Naive thymus-derived CD8-positive, alpha-beta T cell (primary cell): ENCODE data around the gene NOA1. TPM values are rescaled to one million over a fixed set of nuclear protein-coding genes. Genes with fewer than 3 reads are reported as not detected.
A peak's percentile ranks its signal among the peaks of the same experiment; 100 is the strongest.
"Not testable (repeated sequence)": the region's sequence is repeated elsewhere in the genome, so short reads cannot be mapped to it uniquely, and the experiment has no call there.

Experiments
- ATAC-seq, 2 donors: fragments of 150-1000 bp; cut with Tn5 transposase in 1 of 2; sonication (Bioruptor Pico), chemical (Tn5 transposase) in 1 of 2; 1 replicate in 1 of 2; 2 replicates in 1 of 2; pipeline ENCODE4 v1.10.0; 2021; ENCODE audit warnings: mild to moderate bottlenecking in 2 of 2, moderate library complexity in 2 of 2
- POLR2A ChIA-PET: fragments of 350-600 bp; sonication (Branson Sonifier 250); formaldehyde crosslinking; loops from one replicate; lab custom pipeline; 2021; ENCODE audit warnings: antibody characterized with exemption; lab: Charles Lee
- DNase-seq, 10 donors: peaks; one replicate each; pipeline versions ENCODE4 v3.0.0 to v3.0.0-alpha.2; 2020 to 2022
- H3K27ac Mint-ChIP-seq, 10 donors: one replicate each; pipeline ENCODE4 v1.8.0; 2020 to 2022; ENCODE audit warnings: mild to moderate bottlenecking in 10 of 10, mixed read lengths in 10 of 10, moderate library complexity in 4 of 10, inconsistent platforms in 1 of 10
- H3K27me3 Mint-ChIP-seq, 5 donors: one replicate each; pipeline ENCODE4 v1.8.0; 2021 to 2022; ENCODE audit warnings: mixed read lengths in 5 of 5
- H3K36me3 Mint-ChIP-seq, 3 donors: one replicate each; pipeline ENCODE4 v1.8.0; 2020 to 2022; ENCODE audit warnings: mixed read lengths in 3 of 3, mild to moderate bottlenecking in 2 of 3, inconsistent platforms in 1 of 3
- H3K4me1 Mint-ChIP-seq, 4 donors: one replicate each; pipeline ENCODE4 v1.8.0; 2021 to 2022; ENCODE audit warnings: mixed read lengths in 4 of 4
- H3K4me3 Mint-ChIP-seq, 10 donors: one replicate each; pipeline ENCODE4 v1.8.0; 2020 to 2022; ENCODE audit warnings: mild to moderate bottlenecking in 10 of 10, mixed read lengths in 10 of 10, moderate library complexity in 6 of 10, inconsistent platforms in 1 of 10
- H3K9me3 Mint-ChIP-seq, 9 donors: one replicate each; pipeline ENCODE4 v1.8.0; 2020 to 2022; ENCODE audit warnings: mixed read lengths in 9 of 9, mild to moderate bottlenecking in 3 of 9, inconsistent platforms in 1 of 9, moderate library complexity in 1 of 9
- polyA plus RNA-seq, 3 donors: library from polyadenylated mRNA; unstranded; fragments of 300-500 nt; fragmentation: Illumina TruSeq; gene quantifications; one replicate each; pipeline ENCODE4 v1.2.3, GENCODE V29; 2021
- total RNA-seq, 8 experiments: library from RNA in 2 of 8; stranded (reverse) in 2 of 8; gene quantifications; one replicate each; pipeline ENCODE4 v1.2.3 and lab custom pipeline; 2021 to 2026

NOA1 gene
- total and polyA plus RNA-seq, 5 experiments from 2014 or later = 17.8 to 24.6 (median 21.5) TPM

DNA sequence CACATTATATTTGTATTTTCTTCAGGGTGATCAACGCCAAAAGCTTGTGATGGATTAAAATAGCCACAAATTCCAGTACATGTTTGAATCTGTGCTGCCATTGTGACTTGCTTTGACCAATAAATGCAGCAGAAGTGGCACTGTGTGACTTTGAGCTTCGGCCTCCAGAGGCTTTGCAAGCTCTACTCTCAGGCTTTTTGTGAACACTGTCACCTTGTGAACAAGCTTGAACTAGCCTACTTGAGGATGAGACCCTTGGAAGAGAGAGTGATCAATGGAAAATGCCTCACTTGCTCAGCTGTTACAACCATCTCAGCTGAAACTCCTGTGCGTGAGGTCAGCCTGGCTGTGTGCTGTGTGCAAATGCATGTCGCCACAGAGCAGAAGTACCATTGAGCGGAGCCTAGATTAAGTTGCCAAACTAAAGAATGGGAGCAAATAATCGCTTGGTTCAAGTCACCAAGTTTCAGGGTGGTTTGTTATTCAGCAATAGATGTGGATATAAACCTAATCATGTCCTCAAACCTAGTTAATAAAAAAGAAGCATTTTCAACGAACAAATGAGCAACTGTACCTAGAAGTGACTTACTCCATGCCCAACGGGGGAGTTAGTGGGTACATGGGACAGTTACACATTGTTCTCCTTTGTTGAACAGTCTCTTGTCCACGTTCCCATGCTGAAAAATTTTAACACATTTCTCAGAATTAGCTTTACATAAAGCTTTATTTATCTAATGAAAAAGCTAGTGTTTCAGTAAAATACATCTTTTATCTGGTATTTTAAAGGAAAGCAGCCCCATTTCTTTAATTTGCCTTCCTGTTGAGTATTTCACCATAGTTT, 23.5 kb downstream of the NOA1 start:
- Mint-ChIP-seq H3K36me3 (no peaks in the 10 kb centered on the region), H3K4me3 (no peak overlapping the region), H3K9me3 (no peaks in the 10 kb centered on the region), H3K27ac (no peak overlapping the region), H3K27me3 (no peaks in the 10 kb centered on the region), H3K4me1 (peaks cover 0 to 4% (median 0%) of the 10 kb centered on the region in 4 donors)
- DNase-seq (no peak), ATAC-seq (no peak)
- POLR2A ChIA-PET = interaction anchor here (0.5 to 0.6 kb wide), 2 partner anchors 14 to 128 kb away, joined by 3 to 4 read pairs; no protein-coding TSS in a partner anchor

DNA sequence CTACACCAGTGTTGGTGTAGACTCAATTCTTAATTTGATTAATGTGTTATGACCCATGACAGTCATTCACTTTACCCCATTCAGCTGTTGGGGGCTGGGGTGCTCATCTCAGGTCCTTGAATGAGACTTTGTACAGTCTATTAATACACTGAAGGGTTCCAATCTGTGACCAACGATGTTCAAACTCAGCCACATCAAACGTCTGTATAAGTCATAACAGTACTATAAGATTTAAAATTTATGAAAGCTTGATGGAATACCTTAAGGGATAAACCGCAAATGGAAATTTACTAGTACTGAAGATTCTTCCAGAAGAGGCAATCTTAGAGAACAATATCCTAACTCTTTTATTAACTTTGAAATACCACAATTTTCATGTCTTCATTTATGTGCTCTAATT, 36.0 kb downstream of the NOA1 start:
- Mint-ChIP-seq H3K4me1 (peaks cover 0 to 6% (median under 1%) of the 10 kb centered on the region in 4 donors), H3K4me3 (no peak overlapping the region)
- POLR2A ChIA-PET = no interaction called here

DNA sequence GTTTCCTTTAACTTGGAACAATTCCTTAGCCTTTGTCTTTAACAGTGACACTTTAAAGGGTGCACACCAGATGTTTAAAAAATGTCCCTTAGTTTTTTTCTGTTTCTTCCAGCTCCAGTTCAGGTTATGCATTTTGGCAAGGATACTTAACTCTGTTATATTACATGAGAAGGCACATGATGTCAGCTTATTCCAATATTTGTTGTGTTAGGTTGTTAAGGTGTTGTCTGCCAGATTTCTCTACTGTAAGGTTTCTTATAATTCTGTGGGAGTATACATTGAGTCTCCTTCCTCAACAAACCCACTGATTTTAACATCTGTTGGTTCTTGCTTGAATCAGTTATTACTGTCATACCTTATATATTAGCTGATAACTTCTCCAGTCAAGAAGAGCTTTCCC, 36.4 kb downstream of the NOA1 start:
- Mint-ChIP-seq H3K27ac (peak overlapping the region in 3 of 10 donors; percentile 21 to 55 (median 42)), H3K27me3 (no peaks in the 10 kb centered on the region), H3K4me1 (peaks cover 0 to 6% (median under 1%) of the 10 kb centered on the region in 4 donors), H3K9me3 (no peaks in the 10 kb centered on the region), H3K4me3 (no peak overlapping the region), H3K36me3 (peaks cover 6 to 43% (median 17%) of the 10 kb centered on the region in 3 donors)
- DNase-seq (no peak), ATAC-seq (no peak)
- POLR2A ChIA-PET = no interaction called here

More for the DNA sequence above, 36.0 kb downstream of the NOA1 start:
- peak overlapping the region in 2 of 10 donors; percentile 21 to 55 for H3K27ac Mint-ChIP-seq
- no peaks in the 10 kb centered on the region for H3K27me3 Mint-ChIP-seq
- no peak for ATAC-seq
- no peak for DNase-seq
- no peaks in the 10 kb centered on the region for H3K9me3 Mint-ChIP-seq
- peaks cover 6 to 41% (median 17%) of the 10 kb centered on the region in 3 donors for H3K36me3 Mint-ChIP-seq

DNA sequence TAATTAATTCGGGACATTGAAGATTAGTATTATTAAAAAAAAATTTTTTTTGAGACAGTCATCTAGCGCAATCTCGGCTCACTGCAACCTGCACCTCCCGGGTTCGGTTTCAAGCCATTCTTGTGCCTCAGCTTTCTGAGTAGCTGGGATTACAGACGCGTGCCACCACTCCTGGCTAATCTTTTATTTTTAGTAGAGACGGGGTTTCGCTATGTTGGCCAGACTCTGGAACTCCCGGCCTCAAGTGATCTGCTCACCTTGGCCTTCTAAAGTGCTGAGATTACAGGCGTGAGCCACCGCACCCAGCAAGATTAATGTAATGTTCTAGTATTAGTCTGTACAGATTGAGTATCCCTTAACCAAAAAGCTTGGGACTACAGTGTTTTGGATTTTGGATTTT, 37.0 kb downstream of the NOA1 start:
- Mint-ChIP-seq H3K27me3 (no peaks in the 10 kb centered on the region), H3K4me3 (no peak overlapping the region), H3K27ac (no peak overlapping the region), H3K9me3 (no peaks in the 10 kb centered on the region), H3K4me1 (peaks cover 0 to 6% (median under 1%) of the 10 kb centered on the region in 4 donors), H3K36me3 (peaks cover 6 to 47% (median 17%) of the 10 kb centered on the region in 3 donors)
- no peak for DNase-seq
- POLR2A ChIA-PET = no interaction called here
- ATAC-seq = no peak

DNA sequence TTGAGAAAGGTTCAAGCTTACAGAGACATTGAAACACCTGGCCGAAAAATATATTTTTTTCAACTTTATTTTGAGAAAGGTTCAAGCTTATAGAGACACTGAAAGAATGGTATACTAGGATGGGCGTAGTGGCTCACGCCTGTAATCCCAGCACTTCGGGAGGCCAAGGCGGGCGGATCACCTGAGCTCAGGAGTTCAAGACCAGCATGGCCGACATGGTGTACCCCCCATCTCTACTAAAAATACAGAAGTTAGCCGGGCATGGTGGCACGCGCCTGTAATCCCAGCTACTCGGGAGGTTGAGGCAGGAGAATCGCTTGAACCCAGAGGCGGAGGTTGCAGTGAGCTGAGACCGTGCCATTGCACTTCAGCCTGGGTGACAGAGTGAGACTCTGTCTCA, 37.6 kb downstream of the NOA1 start:
- H3K9me3 Mint-ChIP-seq, ATAC-seq, H3K4me1 Mint-ChIP-seq, H3K27ac Mint-ChIP-seq, DNase-seq, H3K27me3 Mint-ChIP-seq, H3K4me3 Mint-ChIP-seq: not testable (repeated sequence)
- POLR2A ChIA-PET = interaction anchor here (0.6 kb wide), 1 partner anchor 14 kb away, joined by 4 read pairs; no protein-coding TSS in a partner anchor
- peaks cover 6 to 53% (median 17%) of the 10 kb centered on the region in 3 donors for H3K36me3 Mint-ChIP-seq

DNA sequence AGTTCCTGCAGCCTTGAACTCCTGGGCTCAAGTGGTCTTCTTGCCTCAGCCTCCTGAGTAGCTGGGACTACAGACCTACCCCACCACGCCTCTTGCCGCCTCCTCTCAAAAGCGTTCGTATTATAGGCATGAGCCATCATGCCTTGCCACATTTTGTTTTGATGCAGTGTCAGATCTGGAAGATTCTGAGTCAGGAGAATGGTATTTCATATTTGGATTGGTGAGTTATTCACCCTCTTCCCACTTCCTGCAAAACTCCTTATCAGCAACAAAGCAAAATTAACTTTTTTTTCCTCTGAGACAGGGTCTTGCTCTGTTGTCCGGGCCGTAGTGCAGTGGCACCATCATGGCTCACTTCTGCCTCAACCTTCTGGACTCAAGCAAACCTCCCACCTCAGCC, 40.1 kb downstream of the NOA1 start:
- Mint-ChIP-seq H3K9me3 (no peaks in the 10 kb centered on the region), H3K36me3 (peaks cover 6 to 69% (median 17%) of the 10 kb centered on the region in 3 donors)
- POLR2A ChIA-PET = no interaction called here

DNA sequence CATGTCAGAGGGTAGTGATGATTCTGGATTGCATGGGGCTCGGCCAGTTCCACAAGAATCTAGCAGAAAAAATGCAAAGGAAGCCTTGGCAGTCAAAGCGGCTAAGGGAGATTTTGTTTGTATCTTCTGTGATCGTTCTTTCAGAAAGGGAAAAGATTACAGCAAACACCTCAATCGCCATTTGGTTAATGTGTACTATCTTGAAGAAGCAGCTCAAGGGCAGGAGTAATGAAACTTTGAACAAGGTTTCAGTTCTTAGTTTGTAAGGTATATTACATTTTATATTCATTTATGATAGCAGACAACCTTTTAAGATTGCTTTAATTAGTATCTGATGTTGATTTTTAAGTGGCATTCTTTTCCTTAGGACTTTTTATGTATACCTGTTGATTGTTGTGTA, 45.5 kb downstream of the NOA1 start:
- ATAC-seq = no peak
- H3K36me3 Mint-ChIP-seq = peaks cover 11 to 75% (median 21%) of the 10 kb centered on the region in 3 donors
- H3K4me3 Mint-ChIP-seq = peak overlapping the region in 1 of 10 donors; percentile 10
- no peaks in the 10 kb centered on the region for H3K27me3 Mint-ChIP-seq
- H3K4me1 Mint-ChIP-seq = peaks cover 18 to 39% (median 34%) of the 10 kb centered on the region in 4 donors
- peak overlapping the region in 1 of 10 donors; percentile 63 for H3K27ac Mint-ChIP-seq
- no peaks in the 10 kb centered on the region for H3K9me3 Mint-ChIP-seq
- POLR2A ChIA-PET = no interaction called here
- no peak for DNase-seq

More for the DNA sequence above, 40.1 kb downstream of the NOA1 start:
- Mint-ChIP-seq H3K27ac (peak overlapping the region in 2 of 10 donors; percentile 44 to 55), H3K4me3 (no peak overlapping the region), H3K4me1 (peaks cover 0 to 13% (median 9%) of the 10 kb centered on the region in 4 donors), H3K27me3 (no peaks in the 10 kb centered on the region)
- ATAC-seq (no peak), DNase-seq (no peak)

DNA sequence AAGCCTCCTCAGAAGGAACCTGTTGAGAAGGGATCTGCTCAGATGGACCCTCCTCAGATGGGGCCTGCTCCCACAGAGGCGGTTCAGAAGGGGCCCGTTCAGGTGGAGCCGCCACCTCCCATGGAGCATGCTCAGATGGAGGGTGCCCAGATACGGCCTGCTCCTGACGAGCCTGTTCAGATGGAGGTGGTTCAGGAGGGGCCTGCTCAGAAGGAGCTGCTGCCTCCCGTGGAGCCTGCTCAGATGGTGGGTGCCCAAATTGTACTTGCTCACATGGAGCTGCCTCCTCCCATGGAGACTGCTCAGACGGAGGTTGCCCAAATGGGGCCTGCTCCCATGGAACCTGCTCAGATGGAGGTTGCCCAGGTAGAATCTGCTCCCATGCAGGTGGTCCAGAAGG, 46.8 kb downstream of the NOA1 start:
- Mint-ChIP-seq H3K9me3 (no peaks in the 10 kb centered on the region), H3K27me3 (no peaks in the 10 kb centered on the region), H3K27ac (peak overlapping the region in 1 of 10 donors; percentile 87), H3K4me3 (no peak overlapping the region), H3K36me3 (peaks cover 11 to 75% (median 21%) of the 10 kb centered on the region in 3 donors), H3K4me1 (peaks cover 18 to 40% (median 34%) of the 10 kb centered on the region in 4 donors)
- DNase-seq = no peak
- ATAC-seq = no peak
- POLR2A ChIA-PET = interaction anchor here (1.9 kb wide), 1 partner anchor 47 kb away, joined by 5 read pairs; the partner anchor contains the start of gene NOA1

DNA sequence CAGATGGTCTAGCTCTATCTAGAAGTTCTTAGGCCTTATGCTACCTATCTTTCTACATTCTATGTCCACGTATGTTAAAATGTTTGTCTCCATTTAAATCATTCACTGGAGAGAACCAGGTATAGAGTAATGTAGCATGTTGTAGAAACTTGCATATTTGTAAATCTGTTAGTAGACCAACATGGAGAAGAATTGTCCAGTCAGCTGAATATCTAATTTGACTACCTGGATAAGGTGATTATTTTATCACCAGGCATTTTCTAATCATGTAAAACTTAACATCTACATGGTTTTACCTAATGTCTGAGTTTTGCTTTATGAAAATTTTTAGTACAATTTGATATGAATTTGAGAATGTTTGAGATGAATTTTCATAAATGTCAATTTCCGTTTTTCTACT, 50.2 kb downstream of the NOA1 start:
- Mint-ChIP-seq H3K9me3 (no peaks in the 10 kb centered on the region), H3K4me1 (peaks cover 20 to 46% (median 25%) of the 10 kb centered on the region in 4 donors), H3K27me3 (no peaks in the 10 kb centered on the region), H3K36me3 (peaks cover 11 to 75% (median 31%) of the 10 kb centered on the region in 3 donors), H3K4me3 (no peak overlapping the region), H3K27ac (no peak overlapping the region)
- ATAC-seq = no peak
- POLR2A ChIA-PET = no interaction called here
- DNase-seq = no peak

DNA sequence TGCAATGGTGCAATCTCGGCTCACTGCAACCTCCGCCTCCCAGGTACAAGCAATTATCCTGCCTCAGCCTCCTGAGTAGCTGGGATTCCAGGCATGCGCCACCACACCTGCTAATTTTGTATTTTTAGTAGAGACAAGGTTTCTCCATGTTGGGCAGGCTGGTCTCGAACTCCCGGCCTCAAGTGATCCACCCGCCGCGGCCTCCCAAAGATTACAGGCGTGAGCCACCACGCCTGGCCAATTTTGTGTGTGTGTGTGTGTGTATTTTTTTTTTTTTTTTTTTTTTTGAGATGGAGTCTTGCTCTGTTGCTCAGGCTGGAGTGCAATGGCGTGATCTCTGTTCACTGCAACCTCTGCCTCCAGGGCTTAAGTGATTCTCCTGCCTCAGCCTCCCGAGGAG, 62.4 kb downstream of the NOA1 start:
- peaks cover 19 to 76% (median 58%) of the 10 kb centered on the region in 4 donors for H3K4me1 Mint-ChIP-seq
- DNase-seq, POLR2A ChIA-PET, H3K27me3 Mint-ChIP-seq, H3K9me3 Mint-ChIP-seq, ATAC-seq: not testable (repeated sequence)
- H3K27ac Mint-ChIP-seq = peak overlapping the region in 2 of 10 donors; percentile 59 to 63
- peak overlapping the region in 2 of 10 donors; percentile 1 to 11 for H3K4me3 Mint-ChIP-seq
- peaks cover 0 to 58% (median 3%) of the 10 kb centered on the region in 3 donors for H3K36me3 Mint-ChIP-seq

DNA sequence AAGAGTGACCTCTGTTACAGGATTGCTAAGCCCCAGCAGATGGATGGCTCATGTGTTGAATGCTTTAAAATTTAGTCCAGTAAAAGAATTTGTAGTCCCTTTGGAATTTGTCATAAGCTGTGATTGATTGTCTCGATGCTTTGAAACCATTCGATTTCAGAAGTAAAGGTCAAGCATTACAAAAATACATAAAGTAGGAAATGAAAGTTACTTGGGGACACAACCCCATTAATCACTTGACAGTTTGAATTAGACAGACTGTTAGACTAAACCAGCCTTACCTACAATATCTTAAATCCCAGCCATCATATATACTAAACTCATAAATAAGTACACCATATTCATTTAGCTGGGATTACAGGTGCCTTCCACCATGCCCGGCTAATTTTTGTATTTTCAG, 63.1 kb downstream of the NOA1 start:
- no peaks in the 10 kb centered on the region for H3K9me3 Mint-ChIP-seq
- H3K4me1 Mint-ChIP-seq = peaks cover 19 to 79% (median 62%) of the 10 kb centered on the region in 4 donors
- H3K27ac Mint-ChIP-seq = peak overlapping the region in 7 of 10 donors; percentile 13 to 63 (median 34)
- H3K4me3 Mint-ChIP-seq = peak overlapping the region in 7 of 10 donors; percentile 11 to 46 (median 26)
- POLR2A ChIA-PET = no interaction called here
- DNase-seq (no peak), ATAC-seq (no peak)
- H3K36me3 Mint-ChIP-seq = peaks cover 2 to 52% (median 4%) of the 10 kb centered on the region in 3 donors
- H3K27me3 Mint-ChIP-seq = no peaks in the 10 kb centered on the region
